ENCODE results near the gene ERI3. TPM values are rescaled to one million over a fixed set of nuclear protein-coding genes. Genes with fewer than 3 reads are reported as not detected.

Gene ERI3
- total RNA-seq, 3 donors from 2014 or later: 35.6 to 42.1 (median 36.4) TPM

- ATAC-seq: no peak
- no peaks in the 10 kb centered on the region for H3K4me1 ChIP-seq (ENCODE audit: low read depth)
- intact Hi-C loops (cut with DNase I, micrococcal nuclease): no loop called here
- H3K36me3 ChIP-seq (ENCODE audit: low read depth): no peaks in the 10 kb centered on the region
- no peaks in the 10 kb centered on the region for H3K9me3 ChIP-seq
- no peak for DNase-seq
- H3K4me3 ChIP-seq: no peak overlapping the region
- TF ChIP-seq, protein P1, sequence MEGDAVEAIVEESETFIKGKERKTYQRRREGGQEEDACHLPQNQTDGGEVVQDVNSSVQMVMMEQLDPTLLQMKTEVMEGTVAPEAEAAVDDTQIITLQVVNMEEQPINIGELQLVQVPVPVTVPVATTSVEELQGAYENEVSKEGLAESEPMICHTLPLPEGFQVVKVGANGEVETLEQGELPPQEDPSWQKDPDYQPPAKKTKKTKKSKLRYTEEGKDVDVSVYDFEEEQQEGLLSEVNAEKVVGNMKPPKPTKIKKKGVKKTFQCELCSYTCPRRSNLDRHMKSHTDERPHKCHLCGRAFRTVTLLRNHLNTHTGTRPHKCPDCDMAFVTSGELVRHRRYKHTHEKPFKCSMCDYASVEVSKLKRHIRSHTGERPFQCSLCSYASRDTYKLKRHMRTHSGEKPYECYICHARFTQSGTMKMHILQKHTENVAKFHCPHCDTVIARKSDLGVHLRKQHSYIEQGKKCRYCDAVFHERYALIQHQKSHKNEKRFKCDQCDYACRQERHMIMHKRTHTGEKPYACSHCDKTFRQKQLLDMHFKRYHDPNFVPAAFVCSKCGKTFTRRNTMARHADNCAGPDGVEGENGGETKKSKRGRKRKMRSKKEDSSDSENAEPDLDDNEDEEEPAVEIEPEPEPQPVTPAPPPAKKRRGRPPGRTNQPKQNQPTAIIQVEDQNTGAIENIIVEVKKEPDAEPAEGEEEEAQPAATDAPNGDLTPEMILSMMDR (IDR thresholded peaks at IDR 0.05): no peak
These were observed 125.5 kb downstream of the ERI3 start for GRCh38 chr1:44229435-44230167.

DNA sequence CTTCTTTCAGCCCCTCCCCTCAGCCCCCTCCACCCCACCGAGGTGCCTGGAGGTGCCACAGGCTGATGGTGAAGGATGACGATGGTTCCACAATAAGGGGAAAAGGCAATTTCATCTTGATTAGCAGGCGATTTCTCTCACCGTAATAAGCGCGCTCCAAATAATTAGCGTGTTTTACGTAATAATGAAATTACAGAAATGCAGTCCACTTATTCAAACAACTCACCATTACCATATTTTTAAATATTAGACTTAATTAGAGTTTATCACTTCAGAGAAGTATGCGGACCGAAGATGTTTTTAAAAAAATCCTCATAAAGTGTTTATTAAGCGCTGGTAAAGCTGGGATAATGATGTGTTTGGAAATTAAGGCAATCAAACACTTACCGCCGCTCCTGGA, 126.8 kb downstream of the ERI3 start:
- TF ChIP-seq, protein P1 (IDR thresholded peaks at IDR 0.05): no peak
- intact Hi-C loops (cut with DNase I, micrococcal nuclease): no loop called here

DNA sequence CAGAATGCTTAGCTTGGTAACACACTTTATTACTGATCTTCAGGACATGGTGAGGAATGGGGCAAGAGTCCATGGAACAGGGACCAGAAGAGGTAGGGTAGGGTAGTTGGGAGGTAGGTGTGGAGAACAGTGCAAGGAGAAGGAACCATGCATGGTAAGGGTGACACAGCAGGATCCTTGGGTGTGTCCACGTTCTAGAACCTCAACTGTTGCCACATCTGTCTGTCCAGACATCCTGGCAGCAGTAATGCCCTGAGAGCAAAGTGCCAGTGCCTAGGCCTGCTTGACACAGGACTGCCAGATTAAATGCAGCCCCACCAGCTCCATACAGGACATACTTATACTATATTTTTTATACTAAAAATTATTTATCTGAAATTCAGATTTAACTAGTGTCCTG, 127.8 kb downstream of the ERI3 start:
- TF ChIP-seq, protein P1 (IDR thresholded peaks at IDR 0.05): no peak
- peak; percentile 84 for ATAC-seq
- no peaks in the 10 kb centered on the region for H3K36me3 ChIP-seq (ENCODE audit: low read depth)
- intact Hi-C loops (cut with DNase I, micrococcal nuclease): no loop called here
- H3K4me3 ChIP-seq: no peak overlapping the region
- no peaks in the 10 kb centered on the region for H3K4me1 ChIP-seq (ENCODE audit: low read depth)
- no peaks in the 10 kb centered on the region for H3K9me3 ChIP-seq
- DNase-seq: no peak

More for the DNA sequence above, 126.8 kb downstream of the ERI3 start:
- ATAC-seq: no peak
- H3K4me1 ChIP-seq (ENCODE audit: low read depth): no peaks in the 10 kb centered on the region
- DNase-seq: no peak
- no peaks in the 10 kb centered on the region for H3K9me3 ChIP-seq
- no peak overlapping the region for H3K4me3 ChIP-seq
- H3K36me3 ChIP-seq (ENCODE audit: low read depth): no peaks in the 10 kb centered on the region

DNA sequence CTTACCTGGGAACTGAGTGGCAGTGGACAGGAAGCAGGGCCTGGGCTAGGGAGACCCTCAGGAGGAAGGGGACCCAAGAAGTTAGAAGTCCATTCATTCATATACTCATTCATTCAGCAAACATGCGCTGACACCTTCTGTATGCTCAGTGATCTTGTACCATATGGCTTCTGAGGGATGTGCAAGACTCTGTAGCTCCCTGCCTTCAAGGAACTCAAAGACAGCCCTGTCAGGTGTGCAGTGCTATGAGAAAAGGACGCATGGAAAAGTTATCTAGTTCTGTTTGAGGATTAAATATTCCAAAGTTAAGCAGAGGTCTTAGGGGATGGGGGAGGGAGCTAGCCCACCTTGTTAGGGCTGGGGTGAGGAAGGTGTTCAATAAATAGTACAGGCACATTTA, 129.3 kb downstream of the ERI3 start:
- intact Hi-C loops (cut with DNase I, micrococcal nuclease): no loop called here
- Histone ChIP-seq H3K36me3 (ENCODE audit: low read depth) (no peaks in the 10 kb centered on the region), H3K4me1 (ENCODE audit: low read depth) (no peaks in the 10 kb centered on the region), H3K9me3 (no peaks in the 10 kb centered on the region), H3K4me3 (no peak overlapping the region)
- TF ChIP-seq, protein P1 (IDR thresholded peaks at IDR 0.05): no peak
- no peak for ATAC-seq
- no peak for DNase-seq

DNA sequence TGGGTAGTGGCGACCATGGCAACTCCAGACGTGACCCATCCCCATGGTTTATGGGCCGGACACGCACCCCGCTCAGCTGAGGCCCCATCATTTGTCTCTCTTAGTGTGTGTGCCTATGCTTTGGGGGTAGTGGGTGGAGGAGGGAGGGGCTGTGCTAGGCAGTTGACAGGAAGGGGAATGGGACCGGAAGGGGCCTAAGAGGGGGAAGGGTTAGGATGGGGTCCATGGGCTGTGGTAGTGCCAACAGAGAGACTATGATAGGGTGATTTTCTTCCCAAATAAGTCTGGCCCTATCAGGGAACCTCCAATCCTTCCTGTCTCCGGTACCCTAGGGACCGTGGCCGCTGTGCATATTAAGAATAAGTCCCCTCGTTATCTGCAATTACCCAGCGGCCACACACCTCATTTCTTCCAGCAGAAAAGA, 131.9 kb downstream of the ERI3 start:
- Histone ChIP-seq H3K9me3 (no peaks in the 10 kb centered on the region), H3K36me3 (ENCODE audit: low read depth) (no peaks in the 10 kb centered on the region), H3K4me3 (no peak overlapping the region), H3K4me1 (ENCODE audit: low read depth) (no peaks in the 10 kb centered on the region)
- DNase-seq (no peak), ATAC-seq (no peak)
- intact Hi-C loops (cut with DNase I, micrococcal nuclease): no loop called here
- TF ChIP-seq, protein P1 (IDR thresholded peaks at IDR 0.05): no peak

Data from mucosa of descending colon (tissue), 3 donors.